ENCODE results near the gene VGLL3.

DNA sequence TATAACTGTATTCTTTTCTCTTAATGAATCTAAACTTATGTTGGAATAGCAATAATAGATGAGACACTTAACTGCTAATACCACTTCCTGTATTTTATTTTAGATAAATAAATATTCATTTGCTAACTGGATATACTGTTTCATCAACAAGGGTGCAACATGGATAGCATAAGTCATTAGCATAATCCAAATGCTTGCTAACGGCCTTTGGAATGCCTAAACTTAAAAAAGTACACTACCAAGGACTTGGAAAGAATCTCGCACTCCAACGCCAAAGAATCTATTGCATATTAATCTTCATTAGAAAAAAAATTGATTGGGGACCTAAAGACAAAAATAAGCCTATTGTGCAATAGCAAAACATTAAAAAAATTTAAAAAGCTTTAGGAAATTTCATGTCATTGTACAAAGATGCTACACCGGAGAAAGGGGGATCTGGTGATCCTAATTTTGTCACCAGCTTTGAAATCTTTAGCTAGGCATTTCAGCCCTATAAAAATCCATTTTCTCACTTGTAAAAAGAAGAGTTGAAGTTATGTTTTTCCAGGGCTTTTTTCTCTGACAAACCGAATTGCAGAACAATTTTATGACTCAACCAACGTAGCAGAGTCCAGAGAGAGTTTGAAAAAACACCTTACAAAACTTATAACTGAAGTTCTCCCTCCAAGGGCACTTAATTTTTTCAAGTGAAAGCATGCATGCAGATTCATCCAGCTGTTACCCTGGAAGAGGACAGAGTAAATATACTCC lies 4.1 kb downstream of the VGLL3 start:
- TF ChIP-seq CTCF (IDR thresholded peaks at IDR 0.05; ENCODE audit: poor library complexity, severe bottlenecking) (no peak), MXI1 (conservative IDR thresholded peaks at IDR 0.05; ENCODE audit: poor library complexity, severe bottlenecking) (no peak), TAF1 (IDR thresholded peaks at IDR 0.05; ENCODE audit: low read depth) (no peak), POLR2AphosphoS5 (IDR thresholded peaks at IDR 0.05) (no peak), RAD21 (conservative IDR thresholded peaks at IDR 0.05) (no peak), EP300 (conservative IDR thresholded peaks at IDR 0.05; ENCODE audit: poor library complexity, severe bottlenecking) (no peak), SMC3 (conservative IDR thresholded peaks at IDR 0.05; ENCODE audit: poor library complexity) (no peak)
- TF ChIP-seq, protein P1, sequence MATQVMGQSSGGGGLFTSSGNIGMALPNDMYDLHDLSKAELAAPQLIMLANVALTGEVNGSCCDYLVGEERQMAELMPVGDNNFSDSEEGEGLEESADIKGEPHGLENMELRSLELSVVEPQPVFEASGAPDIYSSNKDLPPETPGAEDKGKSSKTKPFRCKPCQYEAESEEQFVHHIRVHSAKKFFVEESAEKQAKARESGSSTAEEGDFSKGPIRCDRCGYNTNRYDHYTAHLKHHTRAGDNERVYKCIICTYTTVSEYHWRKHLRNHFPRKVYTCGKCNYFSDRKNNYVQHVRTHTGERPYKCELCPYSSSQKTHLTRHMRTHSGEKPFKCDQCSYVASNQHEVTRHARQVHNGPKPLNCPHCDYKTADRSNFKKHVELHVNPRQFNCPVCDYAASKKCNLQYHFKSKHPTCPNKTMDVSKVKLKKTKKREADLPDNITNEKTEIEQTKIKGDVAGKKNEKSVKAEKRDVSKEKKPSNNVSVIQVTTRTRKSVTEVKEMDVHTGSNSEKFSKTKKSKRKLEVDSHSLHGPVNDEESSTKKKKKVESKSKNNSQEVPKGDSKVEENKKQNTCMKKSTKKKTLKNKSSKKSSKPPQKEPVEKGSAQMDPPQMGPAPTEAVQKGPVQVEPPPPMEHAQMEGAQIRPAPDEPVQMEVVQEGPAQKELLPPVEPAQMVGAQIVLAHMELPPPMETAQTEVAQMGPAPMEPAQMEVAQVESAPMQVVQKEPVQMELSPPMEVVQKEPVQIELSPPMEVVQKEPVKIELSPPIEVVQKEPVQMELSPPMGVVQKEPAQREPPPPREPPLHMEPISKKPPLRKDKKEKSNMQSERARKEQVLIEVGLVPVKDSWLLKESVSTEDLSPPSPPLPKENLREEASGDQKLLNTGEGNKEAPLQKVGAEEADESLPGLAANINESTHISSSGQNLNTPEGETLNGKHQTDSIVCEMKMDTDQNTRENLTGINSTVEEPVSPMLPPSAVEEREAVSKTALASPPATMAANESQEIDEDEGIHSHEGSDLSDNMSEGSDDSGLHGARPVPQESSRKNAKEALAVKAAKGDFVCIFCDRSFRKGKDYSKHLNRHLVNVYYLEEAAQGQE (IDR thresholded peaks at IDR 0.05; ENCODE audit: borderline replicate concordance) = no peak
